ENCODE measurements around the gene FAM200C.

GRCh38 chr5:160367885-160368284, 32.0 kb downstream of the FAM200C start:
- TF ChIP-seq POLR2A (IDR thresholded peaks at IDR 0.05) = no peak
- TF ChIP-seq, protein P1, sequence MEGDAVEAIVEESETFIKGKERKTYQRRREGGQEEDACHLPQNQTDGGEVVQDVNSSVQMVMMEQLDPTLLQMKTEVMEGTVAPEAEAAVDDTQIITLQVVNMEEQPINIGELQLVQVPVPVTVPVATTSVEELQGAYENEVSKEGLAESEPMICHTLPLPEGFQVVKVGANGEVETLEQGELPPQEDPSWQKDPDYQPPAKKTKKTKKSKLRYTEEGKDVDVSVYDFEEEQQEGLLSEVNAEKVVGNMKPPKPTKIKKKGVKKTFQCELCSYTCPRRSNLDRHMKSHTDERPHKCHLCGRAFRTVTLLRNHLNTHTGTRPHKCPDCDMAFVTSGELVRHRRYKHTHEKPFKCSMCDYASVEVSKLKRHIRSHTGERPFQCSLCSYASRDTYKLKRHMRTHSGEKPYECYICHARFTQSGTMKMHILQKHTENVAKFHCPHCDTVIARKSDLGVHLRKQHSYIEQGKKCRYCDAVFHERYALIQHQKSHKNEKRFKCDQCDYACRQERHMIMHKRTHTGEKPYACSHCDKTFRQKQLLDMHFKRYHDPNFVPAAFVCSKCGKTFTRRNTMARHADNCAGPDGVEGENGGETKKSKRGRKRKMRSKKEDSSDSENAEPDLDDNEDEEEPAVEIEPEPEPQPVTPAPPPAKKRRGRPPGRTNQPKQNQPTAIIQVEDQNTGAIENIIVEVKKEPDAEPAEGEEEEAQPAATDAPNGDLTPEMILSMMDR (IDR thresholded peaks at IDR 0.05) = no peak

Data from gastroesophageal sphincter (tissue), 3 donors.